ENCODE data around the gene SLC19A1. TPM values are rescaled to one million over a fixed set of nuclear protein-coding genes. Genes with fewer than 3 reads are reported as not detected.

SLC19A1 gene
- total RNA-seq, 5 donors from 2014 or later (not counting 1 experiment from before 2014, with no cell fraction given), result 10.4 to 19.2 (median 16.4) TPM

DNA sequence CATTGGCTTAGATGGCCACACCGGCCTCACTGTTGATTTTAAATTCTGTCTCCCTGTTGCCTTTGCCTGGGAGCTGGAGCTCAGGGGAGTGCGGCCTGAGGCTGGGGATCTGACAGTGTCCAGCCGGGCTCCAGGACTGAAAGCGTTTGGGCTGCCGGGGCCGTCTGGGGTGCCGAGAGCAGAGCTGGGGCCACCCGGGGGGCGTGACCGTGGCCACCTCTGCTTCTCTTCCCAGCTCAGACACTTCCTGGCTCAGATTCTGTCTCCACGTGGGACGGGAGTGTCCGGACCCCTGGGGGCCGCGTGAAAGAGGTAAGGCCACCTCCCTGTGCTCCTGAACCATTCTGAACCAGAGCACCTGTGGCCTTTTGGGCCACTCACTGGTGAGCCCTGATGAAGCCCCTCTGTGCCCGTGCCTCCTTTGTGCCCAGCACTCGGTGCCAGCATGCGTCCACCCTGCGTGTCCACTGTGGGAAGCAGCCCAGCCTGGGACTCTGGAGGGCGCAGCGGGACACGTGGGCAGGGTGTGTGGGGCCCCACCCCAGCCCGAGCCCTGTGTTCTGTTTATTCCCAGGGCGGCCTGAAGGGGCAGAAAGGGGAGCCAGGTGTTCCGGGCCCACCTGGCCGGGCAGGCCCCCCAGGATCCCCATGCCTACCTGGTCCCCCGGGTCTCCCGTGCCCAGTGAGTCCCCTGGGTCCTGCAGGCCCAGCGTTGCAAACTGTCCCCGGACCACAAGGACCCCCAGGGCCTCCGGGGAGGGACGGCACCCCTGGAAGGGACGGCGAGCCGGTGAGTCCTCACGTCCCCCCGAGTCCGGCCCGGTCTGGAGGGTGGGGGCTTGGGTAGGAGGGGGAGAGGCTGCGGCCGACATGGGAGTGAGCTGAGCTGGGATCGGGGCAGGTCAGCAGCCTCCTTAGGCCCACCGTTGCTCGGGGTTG lies 64.8 kb downstream of the SLC19A1 start:
- Histone ChIP-seq H3K4me3 (ENCODE audit: control insufficient read depth in 1 of 2, extremely low read depth in 1 of 2, low read length in 1 of 2) (peak overlapping the region; percentile 43 to 48), H3K9me3 (no peaks in the 10 kb centered on the region), H3K27ac (ENCODE audit: low read length) (peak overlapping the region; percentile 85), H3K4me1 (ENCODE audit: control insufficient read depth in 1 of 2, extremely low read depth in 1 of 2, insufficient read depth in 2 of 2, low read length in 2 of 2) (peaks cover 27 to 70% of the 10 kb centered on the region in 2 experiments), H3K27me3 (replicated peaks in 1 of 2; ENCODE audit: control insufficient read depth in 2 of 2, extremely low read depth in 1 of 2, insufficient read depth in 2 of 2, low read length in 1 of 2) (peaks cover 0 to 2% of the 10 kb centered on the region in 2 experiments), H3K36me3 (ENCODE audit: control insufficient read depth in 2 of 2, extremely low read depth in 1 of 2, insufficient read depth in 1 of 2, low read length in 1 of 2) (no peaks in the 10 kb centered on the region)
- Mint-ChIP-seq H3K27ac (peak overlapping the region; percentile 97 to 99), H3K9me3 (no peaks in the 10 kb centered on the region), H3K27me3 (peaks cover 0 to 1% of the 10 kb centered on the region in 2 donors), H3K4me1 (peaks cover 20 to 55% (median 38%) of the 10 kb centered on the region in 3 donors), H3K4me3 (peak overlapping the region; percentile 79 to 82 (median 79)), H3K36me3 (no peaks in the 10 kb centered on the region)
- ATAC-seq (replicated peaks in 1 of 4) (no peak), DNase-seq (no peak)
- CTCF ChIA-PET, result interaction anchor here (0.7 to 0.8 kb wide), 2 partner anchors 9 to 119 kb away, joined by 3 to 4 read pairs; no protein-coding TSS in a partner anchor
- POLR2A ChIA-PET, result interaction anchor here in 1 of 2 donors (0.6 kb wide), 1 partner anchor 1502 kb away, joined by 6 read pairs; no protein-coding TSS in a partner anchor
- 74% methylated on average over 34 of the region's 44 CpGs for WGBS (ENCODE audit: insufficient coverage)

DNA sequence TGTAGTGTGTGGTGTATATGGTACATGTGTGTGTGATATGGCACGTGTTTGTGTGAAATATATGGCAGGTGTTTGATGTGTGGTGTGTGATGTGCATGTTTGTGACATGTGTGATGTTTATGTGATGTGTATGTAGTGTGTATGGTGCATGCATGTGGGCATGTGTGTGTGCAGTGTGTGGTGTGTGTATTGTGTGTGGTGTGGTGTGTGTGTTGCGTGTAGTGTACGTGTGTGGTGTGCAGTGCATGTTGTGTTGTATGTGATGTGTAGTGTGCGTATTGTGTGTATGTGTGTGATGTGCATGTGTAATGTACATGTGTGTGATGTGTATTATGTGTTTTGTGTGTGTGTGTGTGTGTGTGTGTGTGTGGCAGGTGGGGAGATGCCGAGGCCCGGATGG lies 65.7 kb downstream of the SLC19A1 start:
- no peaks in the 10 kb centered on the region for H3K9me3 Mint-ChIP-seq
- WGBS (ENCODE audit: insufficient coverage), result 95% methylated on average over 6 of the region's 6 CpGs
- Histone ChIP-seq H3K36me3 (ENCODE audit: control insufficient read depth in 2 of 2, extremely low read depth in 1 of 2, insufficient read depth in 1 of 2, low read length in 1 of 2) (no peaks in the 10 kb centered on the region), H3K4me1 (ENCODE audit: control insufficient read depth in 1 of 2, extremely low read depth in 1 of 2, insufficient read depth in 2 of 2, low read length in 2 of 2) (peaks cover 28 to 66% of the 10 kb centered on the region in 2 experiments), H3K4me3 (ENCODE audit: control insufficient read depth in 1 of 2, extremely low read depth in 1 of 2, low read length in 1 of 2) (no peak overlapping the region), H3K9me3 (no peaks in the 10 kb centered on the region), H3K27ac (ENCODE audit: low read length) (no peak overlapping the region), H3K27me3 (replicated peaks in 1 of 2; ENCODE audit: control insufficient read depth in 2 of 2, extremely low read depth in 1 of 2, insufficient read depth in 2 of 2, low read length in 1 of 2) (peaks cover 0 to 2% of the 10 kb centered on the region in 2 experiments)
- peaks cover 0 to 1% of the 10 kb centered on the region in 2 donors for H3K27me3 Mint-ChIP-seq
- peak overlapping the region; percentile 82 to 93 for H3K27ac Mint-ChIP-seq
- peaks cover 21 to 50% (median 38%) of the 10 kb centered on the region in 3 donors for H3K4me1 Mint-ChIP-seq
- ChIA-PET POLR2A (no interaction called here), CTCF (interaction anchor here in 1 of 2 donors (0.7 kb wide), 1 partner anchor 8 kb away, joined by 3 read pairs; no protein-coding TSS in a partner anchor)
- ATAC-seq (replicated peaks in 1 of 4), result no peak
- peak overlapping the region in 1 of 3 donors; percentile 43 for H3K4me3 Mint-ChIP-seq
- no peak for DNase-seq
- no peaks in the 10 kb centered on the region for H3K36me3 Mint-ChIP-seq

DNA sequence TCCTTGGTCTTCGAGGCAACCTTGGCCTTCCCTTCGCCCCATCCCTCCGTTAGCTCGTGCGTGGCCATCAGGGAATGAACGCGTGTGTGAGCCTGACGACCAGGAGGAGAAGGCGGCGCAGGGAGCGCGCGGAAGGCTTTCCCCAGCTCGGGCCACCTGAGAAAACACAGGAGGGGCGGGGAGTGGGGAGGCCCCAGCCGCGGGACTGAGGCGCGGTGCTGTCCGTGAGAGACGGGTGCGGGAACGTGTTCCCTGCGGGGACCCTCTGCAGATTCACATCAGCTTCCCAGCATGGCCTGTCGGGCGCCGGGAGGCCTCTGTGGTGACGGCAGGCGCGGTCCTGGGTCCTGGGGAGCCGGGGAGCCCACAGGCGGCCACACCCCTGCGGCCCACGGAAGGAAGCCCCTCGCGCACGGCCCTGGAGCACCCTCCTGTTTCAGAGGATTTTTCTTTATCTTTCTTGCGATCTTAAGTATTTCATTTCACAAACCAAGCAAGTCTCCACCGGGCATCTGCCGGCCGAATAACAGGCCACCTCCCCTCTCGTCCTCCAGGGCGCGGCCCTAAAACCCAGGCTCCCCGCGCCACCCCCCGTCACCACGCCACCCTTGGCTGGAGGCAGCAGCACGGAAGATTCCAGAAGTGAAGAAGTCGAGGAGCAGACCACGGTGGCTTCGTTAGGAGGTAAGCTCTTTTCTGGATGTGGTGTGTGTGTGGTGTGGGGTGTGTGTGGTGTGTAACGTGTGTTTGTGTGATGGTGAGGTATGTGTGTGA lies 66.3 kb downstream of the SLC19A1 start:
- CTCF ChIA-PET, result no interaction called here
- no peaks in the 10 kb centered on the region for H3K9me3 ChIP-seq
- no peak overlapping the region for H3K27ac ChIP-seq (ENCODE audit: low read length)
- peaks cover 0 to 2% of the 10 kb centered on the region in 2 experiments for H3K27me3 ChIP-seq (replicated peaks in 1 of 2; ENCODE audit: control insufficient read depth in 2 of 2, extremely low read depth in 1 of 2, insufficient read depth in 2 of 2, low read length in 1 of 2)
- peak overlapping the region in 1 of 3 donors; percentile 43 for H3K4me3 Mint-ChIP-seq
- DNase-seq (no peak), ATAC-seq (replicated peaks in 1 of 4) (no peak)
- H3K36me3 ChIP-seq (ENCODE audit: control insufficient read depth in 2 of 2, extremely low read depth in 1 of 2, insufficient read depth in 1 of 2, low read length in 1 of 2), result no peaks in the 10 kb centered on the region
- peaks cover 0 to 1% of the 10 kb centered on the region in 2 donors for H3K27me3 Mint-ChIP-seq
- H3K4me1 ChIP-seq (ENCODE audit: control insufficient read depth in 1 of 2, extremely low read depth in 1 of 2, insufficient read depth in 2 of 2, low read length in 2 of 2), result peaks cover 31 to 67% of the 10 kb centered on the region in 2 experiments
- POLR2A ChIA-PET, result no interaction called here
- no peak overlapping the region for H3K4me3 ChIP-seq (ENCODE audit: control insufficient read depth in 1 of 2, extremely low read depth in 1 of 2, low read length in 1 of 2)
- H3K4me1 Mint-ChIP-seq, result peaks cover 27 to 54% (median 38%) of the 10 kb centered on the region in 3 donors
- 90% methylated on average over 37 of the region's 53 CpGs for WGBS (ENCODE audit: insufficient coverage)
- H3K27ac Mint-ChIP-seq, result peak overlapping the region; percentile 82 to 93
- no peaks in the 10 kb centered on the region for H3K9me3 Mint-ChIP-seq
- H3K36me3 Mint-ChIP-seq, result no peaks in the 10 kb centered on the region

DNA sequence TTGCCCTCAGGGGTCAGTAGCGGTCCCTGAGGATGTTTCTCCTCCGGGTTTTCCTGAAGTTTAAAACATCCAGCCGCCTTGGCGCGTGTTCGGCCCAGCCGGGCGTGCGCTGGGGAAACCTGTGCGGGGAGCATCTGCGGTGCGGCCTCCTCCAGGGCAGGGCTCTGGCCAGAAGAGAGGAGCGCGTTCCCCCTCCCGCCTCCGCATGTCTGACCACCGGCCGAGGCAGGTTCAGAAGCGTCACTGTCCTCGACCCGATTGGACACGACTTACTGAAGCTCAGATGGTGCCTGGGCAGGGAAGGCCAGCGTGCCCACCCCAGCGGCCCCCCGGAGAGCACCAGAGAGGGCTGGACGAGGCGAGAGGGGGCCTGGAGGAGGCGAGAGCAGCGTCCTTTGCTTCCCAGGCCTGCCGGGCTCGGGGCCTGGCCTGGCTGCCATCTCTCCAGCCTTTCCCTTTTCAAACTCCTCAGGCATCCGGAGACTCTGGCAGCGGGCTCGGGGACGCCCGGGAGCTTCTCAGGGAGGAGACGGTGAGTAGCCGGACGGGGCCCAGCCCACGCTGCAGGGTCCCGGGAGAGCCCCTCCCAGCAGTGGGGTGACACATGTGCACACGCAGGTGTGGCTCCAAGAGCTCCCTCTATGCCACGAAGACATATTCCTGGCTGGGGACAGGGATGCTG lies 67.1 kb downstream of the SLC19A1 start:
- no peaks in the 10 kb centered on the region for H3K9me3 Mint-ChIP-seq
- 95% methylated on average over 41 of the region's 43 CpGs for WGBS (ENCODE audit: insufficient coverage)
- H3K4me1 ChIP-seq (ENCODE audit: control insufficient read depth in 1 of 2, extremely low read depth in 1 of 2, insufficient read depth in 2 of 2, low read length in 2 of 2), result peaks cover 31 to 65% of the 10 kb centered on the region in 2 experiments

DNA sequence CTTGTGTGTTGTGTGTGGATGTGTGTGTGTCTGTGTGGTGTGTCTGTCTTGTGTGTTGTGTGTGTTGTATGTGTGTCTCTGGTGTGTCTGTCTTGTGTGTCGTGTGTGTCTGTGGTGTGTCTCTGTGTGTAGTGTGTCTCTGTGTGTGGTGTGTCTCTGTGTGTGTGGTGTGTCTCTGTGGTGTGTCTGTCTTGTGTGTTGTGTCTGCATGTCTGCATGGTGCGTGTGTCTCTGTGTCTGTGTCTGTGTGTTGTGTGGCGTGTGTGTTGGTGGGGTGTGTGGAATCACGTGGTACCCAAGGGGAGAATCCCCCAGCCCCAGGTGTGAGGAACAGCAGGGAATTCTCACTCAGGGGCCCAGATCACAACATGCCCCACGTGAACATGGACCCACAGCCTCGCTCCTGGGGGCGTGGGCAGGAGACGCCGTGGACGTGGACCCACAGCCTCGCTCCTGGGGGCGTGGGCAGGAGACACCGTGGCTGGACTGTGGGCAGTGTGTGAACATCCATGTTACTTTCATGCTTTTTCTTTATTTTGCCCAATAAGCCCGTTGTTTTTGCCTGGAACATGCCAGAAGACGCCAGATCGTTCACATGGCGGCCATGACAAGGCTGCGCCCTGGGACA lies 67.8 kb downstream of the SLC19A1 start:
- Histone ChIP-seq H3K4me1 (ENCODE audit: control insufficient read depth in 1 of 2, extremely low read depth in 1 of 2, insufficient read depth in 2 of 2, low read length in 2 of 2) (peaks cover 30 to 58% of the 10 kb centered on the region in 2 experiments), H3K36me3 (ENCODE audit: control insufficient read depth in 2 of 2, extremely low read depth in 1 of 2, insufficient read depth in 1 of 2, low read length in 1 of 2) (no peaks in the 10 kb centered on the region), H3K27ac (ENCODE audit: low read length) (no peak overlapping the region), H3K9me3 (no peaks in the 10 kb centered on the region), H3K4me3 (ENCODE audit: control insufficient read depth in 1 of 2, extremely low read depth in 1 of 2, low read length in 1 of 2) (no peak overlapping the region), H3K27me3 (replicated peaks in 1 of 2; ENCODE audit: control insufficient read depth in 2 of 2, extremely low read depth in 1 of 2, insufficient read depth in 2 of 2, low read length in 1 of 2) (peaks cover 0 to 3% of the 10 kb centered on the region in 2 experiments)
- ChIA-PET CTCF (no interaction called here), POLR2A (no interaction called here)
- H3K36me3 Mint-ChIP-seq, result no peaks in the 10 kb centered on the region
- H3K4me1 Mint-ChIP-seq, result peaks cover 32 to 56% (median 38%) of the 10 kb centered on the region in 3 donors
- DNase-seq (no peak), ATAC-seq (replicated peaks in 1 of 4) (no peak)
- peak overlapping the region in 1 of 3 donors; percentile 10 for H3K4me3 Mint-ChIP-seq
- H3K27me3 Mint-ChIP-seq, result peaks cover 0 to 1% of the 10 kb centered on the region in 2 donors
- H3K27ac Mint-ChIP-seq, result peak overlapping the region in 1 of 2 donors; percentile 29
- H3K9me3 Mint-ChIP-seq, result no peaks in the 10 kb centered on the region
- WGBS (ENCODE audit: insufficient coverage), result 91% methylated on average over 17 of the region's 18 CpGs

More for the DNA sequence above, 67.1 kb downstream of the SLC19A1 start:
- DNase-seq, result no peak
- Histone ChIP-seq H3K27ac (ENCODE audit: low read length) (no peak overlapping the region), H3K4me3 (ENCODE audit: control insufficient read depth in 1 of 2, extremely low read depth in 1 of 2, low read length in 1 of 2) (no peak overlapping the region), H3K36me3 (ENCODE audit: control insufficient read depth in 2 of 2, extremely low read depth in 1 of 2, insufficient read depth in 1 of 2, low read length in 1 of 2) (no peaks in the 10 kb centered on the region), H3K27me3 (replicated peaks in 1 of 2; ENCODE audit: control insufficient read depth in 2 of 2, extremely low read depth in 1 of 2, insufficient read depth in 2 of 2, low read length in 1 of 2) (peaks cover 0 to 2% of the 10 kb centered on the region in 2 experiments), H3K9me3 (no peaks in the 10 kb centered on the region)
- H3K4me1 Mint-ChIP-seq, result peaks cover 30 to 57% (median 41%) of the 10 kb centered on the region in 3 donors
- ATAC-seq (replicated peaks in 1 of 4), result no peak
- no peak overlapping the region for H3K4me3 Mint-ChIP-seq
- CTCF ChIA-PET, result no interaction called here
- H3K36me3 Mint-ChIP-seq, result no peaks in the 10 kb centered on the region
- no peak overlapping the region for H3K27ac Mint-ChIP-seq
- POLR2A ChIA-PET, result no interaction called here
- H3K27me3 Mint-ChIP-seq, result peaks cover 0 to 1% of the 10 kb centered on the region in 2 donors

Data from T-cell (primary cell).